Breast epithelium (tissue), 3 donors: ENCODE measurements around the gene ISG20L2.

Experiments
- POLR2AphosphoS5 ChIP-seq, 3 donors: sonication (generic); formaldehyde crosslinking; IDR thresholded peaks; one replicate each; pipeline ENCODE4 v1.6.1; 2017; ENCODE audit warnings: antibody characterized with exemption in 3 of 3
- TF ChIP-seq, protein P1 (sequence below), 3 donors: fragments of 450-650 bp; IDR thresholded peaks; one replicate each; pipeline ENCODE4 v1.5.1; 2016 to 2017; ENCODE audit warnings: antibody characterized with exemption in 3 of 3, mild to moderate bottlenecking in 3 of 3, moderate library complexity in 3 of 3

- TF ChIP-seq, protein P1, sequence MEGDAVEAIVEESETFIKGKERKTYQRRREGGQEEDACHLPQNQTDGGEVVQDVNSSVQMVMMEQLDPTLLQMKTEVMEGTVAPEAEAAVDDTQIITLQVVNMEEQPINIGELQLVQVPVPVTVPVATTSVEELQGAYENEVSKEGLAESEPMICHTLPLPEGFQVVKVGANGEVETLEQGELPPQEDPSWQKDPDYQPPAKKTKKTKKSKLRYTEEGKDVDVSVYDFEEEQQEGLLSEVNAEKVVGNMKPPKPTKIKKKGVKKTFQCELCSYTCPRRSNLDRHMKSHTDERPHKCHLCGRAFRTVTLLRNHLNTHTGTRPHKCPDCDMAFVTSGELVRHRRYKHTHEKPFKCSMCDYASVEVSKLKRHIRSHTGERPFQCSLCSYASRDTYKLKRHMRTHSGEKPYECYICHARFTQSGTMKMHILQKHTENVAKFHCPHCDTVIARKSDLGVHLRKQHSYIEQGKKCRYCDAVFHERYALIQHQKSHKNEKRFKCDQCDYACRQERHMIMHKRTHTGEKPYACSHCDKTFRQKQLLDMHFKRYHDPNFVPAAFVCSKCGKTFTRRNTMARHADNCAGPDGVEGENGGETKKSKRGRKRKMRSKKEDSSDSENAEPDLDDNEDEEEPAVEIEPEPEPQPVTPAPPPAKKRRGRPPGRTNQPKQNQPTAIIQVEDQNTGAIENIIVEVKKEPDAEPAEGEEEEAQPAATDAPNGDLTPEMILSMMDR (IDR thresholded peaks at IDR 0.05) = no peak
- TF ChIP-seq POLR2AphosphoS5 (IDR thresholded peaks at IDR 0.05) = no peak
Measured at GRCh38 chr1:156691191-156691590, 37.4 kb downstream of the ISG20L2 start.
